ENCODE data around the gene ZBTB11. TPM values are rescaled to one million over a fixed set of nuclear protein-coding genes. Genes with fewer than 3 reads are reported as not detected.

ZBTB11 gene
- total and polyA plus RNA-seq, 9 of the 15 experiments (the other 6 are each of a cell fraction or from before 2014, with no cell fraction given): 6.2 to 31.9 (median 21.4) TPM

DNA sequence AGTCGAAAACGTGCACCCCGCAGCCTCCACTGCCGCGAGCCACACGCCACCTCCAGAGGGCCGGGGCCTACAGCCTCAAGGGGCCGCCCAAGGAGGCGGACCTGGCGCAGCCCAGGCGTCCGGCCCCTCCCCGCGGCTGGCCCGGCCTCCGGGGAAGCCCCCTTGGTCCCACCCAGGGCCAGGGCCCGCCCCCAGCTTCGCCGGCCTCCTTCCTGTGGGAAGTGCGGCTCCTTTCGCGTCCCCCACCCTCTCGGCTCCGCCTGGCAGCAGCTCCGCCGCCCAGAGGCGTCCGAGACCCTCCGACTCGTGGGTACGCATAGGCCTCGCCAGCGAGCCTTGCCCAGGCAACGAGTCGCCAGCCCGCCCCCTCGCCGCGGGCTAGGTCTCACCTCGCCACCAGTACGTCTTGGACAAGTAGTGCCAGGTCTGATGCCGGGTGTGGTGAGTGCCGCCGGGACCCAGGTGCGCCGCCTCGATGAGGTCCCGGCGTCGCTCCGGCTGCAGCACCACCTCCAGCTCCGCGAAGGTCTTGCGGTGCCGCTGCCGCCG, 642 bp downstream of the ZBTB11 start (continued):
- TF ChIP-seq, protein P1, sequence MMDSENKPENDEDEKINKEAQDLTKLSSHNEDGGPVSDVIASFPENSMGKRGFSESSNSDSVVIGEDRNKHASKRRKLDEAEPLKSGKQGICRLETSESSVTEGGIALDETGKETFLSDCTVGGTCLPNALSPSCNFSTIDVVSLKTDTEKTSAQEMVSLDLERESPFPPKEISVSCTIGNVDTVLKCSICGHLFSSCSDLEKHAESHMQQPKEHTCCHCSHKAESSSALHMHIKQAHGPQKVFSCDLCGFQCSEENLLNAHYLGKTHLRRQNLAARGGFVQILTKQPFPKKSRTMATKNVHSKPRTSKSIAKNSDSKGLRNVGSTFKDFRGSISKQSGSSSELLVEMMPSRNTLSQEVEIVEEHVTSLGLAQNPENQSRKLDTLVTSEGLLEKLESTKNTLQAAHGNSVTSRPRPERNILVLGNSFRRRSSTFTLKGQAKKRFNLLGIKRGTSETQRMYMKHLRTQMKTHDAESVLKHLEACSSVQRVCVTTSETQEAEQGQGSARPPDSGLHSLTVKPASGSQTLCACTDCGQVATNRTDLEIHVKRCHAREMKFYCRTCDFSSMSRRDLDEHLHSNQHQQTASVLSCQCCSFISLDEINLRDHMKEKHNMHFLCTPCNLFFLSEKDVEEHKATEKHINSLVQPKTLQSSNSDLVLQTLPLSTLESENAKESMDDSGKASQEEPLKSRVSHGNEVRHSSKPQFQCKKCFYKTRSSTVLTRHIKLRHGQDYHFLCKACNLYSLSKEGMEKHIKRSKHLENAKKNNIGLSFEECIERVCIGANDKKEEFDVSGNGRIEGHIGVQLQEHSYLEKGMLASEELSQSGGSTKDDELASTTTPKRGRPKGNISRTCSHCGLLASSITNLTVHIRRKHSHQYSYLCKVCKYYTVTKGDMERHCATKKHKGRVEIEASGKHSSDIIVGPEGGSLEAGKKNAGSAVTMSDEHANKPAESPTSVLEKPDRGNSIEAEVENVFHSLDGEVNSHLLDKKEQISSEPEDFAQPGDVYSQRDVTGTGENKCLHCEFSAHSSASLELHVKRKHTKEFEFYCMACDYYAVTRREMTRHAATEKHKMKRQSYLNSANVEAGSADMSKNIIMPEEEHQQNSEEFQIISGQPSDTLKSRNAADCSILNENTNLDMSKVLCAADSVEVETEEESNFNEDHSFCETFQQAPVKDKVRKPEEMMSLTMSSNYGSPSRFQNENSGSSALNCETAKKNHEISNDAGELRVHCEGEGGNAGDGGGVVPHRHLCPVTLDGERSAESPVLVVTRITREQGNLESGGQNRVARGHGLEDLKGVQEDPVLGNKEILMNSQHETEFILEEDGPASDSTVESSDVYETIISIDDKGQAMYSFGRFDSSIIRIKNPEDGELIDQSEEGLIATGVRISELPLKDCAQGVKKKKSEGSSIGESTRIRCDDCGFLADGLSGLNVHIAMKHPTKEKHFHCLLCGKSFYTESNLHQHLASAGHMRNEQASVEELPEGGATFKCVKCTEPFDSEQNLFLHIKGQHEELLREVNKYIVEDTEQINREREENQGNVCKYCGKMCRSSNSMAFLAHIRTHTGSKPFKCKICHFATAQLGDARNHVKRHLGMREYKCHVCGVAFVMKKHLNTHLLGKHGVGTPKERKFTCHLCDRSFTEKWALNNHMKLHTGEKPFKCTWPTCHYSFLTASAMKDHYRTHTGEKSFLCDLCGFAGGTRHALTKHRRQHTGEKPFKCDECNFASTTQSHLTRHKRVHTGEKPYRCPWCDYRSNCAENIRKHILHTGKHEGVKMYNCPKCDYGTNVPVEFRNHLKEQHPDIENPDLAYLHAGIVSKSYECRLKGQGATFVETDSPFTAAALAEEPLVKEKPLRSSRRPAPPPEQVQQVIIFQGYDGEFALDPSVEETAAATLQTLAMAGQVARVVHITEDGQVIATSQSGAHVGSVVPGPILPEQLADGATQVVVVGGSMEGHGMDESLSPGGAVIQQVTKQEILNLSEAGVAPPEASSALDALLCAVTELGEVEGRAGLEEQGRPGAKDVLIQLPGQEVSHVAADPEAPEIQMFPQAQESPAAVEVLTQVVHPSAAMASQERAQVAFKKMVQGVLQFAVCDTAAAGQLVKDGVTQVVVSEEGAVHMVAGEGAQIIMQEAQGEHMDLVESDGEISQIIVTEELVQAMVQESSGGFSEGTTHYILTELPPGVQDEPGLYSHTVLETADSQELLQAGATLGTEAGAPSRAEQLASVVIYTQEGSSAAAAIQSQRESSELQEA (IDR thresholded peaks at IDR 0.05; ENCODE audit: low read depth): no peak
- TF ChIP-seq TBP (optimal IDR thresholded peaks at IDR 0.05; ENCODE audit: low read depth, low read length): peak; percentile 44
- TF ChIP-seq, protein P2, sequence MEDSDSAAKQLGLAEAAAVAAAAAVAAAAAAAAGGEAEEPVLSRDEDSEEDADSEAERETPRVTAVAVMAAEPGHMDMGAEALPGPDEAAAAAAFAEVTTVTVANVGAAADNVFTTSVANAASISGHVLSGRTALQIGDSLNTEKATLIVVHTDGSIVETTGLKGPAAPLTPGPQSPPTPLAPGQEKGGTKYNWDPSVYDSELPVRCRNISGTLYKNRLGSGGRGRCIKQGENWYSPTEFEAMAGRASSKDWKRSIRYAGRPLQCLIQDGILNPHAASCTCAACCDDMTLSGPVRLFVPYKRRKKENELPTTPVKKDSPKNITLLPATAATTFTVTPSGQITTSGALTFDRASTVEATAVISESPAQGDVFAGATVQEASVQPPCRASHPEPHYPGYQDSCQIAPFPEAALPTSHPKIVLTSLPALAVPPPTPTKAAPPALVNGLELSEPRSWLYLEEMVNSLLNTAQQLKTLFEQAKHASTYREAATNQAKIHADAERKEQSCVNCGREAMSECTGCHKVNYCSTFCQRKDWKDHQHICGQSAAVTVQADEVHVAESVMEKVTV (CRISPR knock-in tag; IDR thresholded peaks at IDR 0.05): no peak
- TF ChIP-seq EGR1 (conservative IDR thresholded peaks at IDR 0.05): no peak
- no peak for TF ChIP-seq ZFPM2 (CRISPR knock-in tag; IDR thresholded peaks at IDR 0.05)
- TF ChIP-seq NUFIP1 (IDR thresholded peaks at IDR 0.05; ENCODE audit: partially characterized antibody): no peak

Measured in K562 (cell line).